NCI-H187 treated with DMSO at 0.1 percent for 48 hours (cell line): ENCODE results near the gene CRISPLD2.
"Not testable (repeated sequence)": the region's sequence is repeated elsewhere in the genome, so short reads cannot be mapped to it uniquely, and the experiment has no call there.

Source experiments
- DNase-seq: peaks from one replicate; lab custom pipeline; 2025; lab: John Stamatoyannopoulos, UW

The CRISPLD2 gene

DNA sequence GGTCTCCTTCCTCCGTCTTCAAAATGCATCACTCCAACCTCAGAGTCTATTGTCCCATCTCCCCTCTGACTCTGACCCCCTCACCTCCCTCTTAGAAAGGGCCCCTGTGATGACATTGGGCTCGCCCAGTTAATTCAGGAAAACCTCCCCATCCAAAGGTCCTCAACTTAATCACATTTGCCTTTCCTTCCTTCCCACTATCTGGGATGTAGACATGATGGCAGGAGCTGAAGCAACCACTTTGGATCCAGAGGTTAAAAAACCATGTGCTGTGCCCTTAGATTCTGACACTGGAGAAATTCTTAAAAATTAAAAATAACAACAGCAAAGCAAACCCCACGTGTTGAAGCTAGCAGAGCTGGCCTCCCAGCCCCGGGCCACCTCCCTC, 111.3 kb downstream of the CRISPLD2 start:
- DNase-seq, result no peak

DNA sequence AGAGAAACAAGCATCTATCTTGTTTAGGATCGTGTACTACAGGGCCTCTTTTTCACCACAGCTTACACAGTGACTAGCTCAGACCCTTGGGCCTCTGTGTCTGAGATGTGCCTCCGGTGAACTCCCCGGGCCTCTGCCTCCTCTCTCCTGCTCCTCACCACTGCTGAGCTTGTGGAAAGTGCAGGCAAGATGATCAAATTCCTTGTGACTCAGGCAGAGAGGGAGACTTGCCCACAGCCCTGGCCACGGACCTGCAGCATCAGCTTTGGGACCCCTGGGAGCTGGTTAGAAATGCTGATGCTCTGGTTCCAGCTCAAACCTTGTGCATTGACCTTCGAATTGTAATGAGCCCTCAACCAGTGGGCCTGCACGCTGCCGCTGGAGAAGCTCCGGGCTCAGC, 111.7 kb downstream of the CRISPLD2 start:
- no peak for DNase-seq

DNA sequence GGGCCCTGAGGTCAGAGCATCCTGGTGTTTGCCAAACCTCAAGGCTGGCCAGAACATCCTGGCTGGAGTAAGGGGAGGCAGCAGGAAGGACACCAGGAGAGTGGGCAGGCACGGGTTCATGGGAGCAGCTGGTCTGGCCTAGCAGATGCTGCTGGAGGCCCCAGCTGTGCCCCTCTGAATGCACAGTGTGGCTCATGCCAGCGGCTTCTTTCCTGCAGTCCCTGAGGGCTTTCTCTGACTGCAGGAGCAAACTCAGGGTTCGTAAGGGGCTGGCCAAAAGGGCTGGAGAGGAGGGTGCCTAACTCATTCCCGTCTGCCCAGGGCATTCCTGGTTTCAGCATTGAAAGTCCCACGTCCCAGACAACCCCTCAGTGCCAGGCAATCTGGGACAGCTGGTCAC, 112.9 kb downstream of the CRISPLD2 start:
- no peak for DNase-seq

GRCh38 chr16:84933774-84934631, 114.2 kb downstream of the CRISPLD2 start:
- DNase-seq, result no peak

DNA sequence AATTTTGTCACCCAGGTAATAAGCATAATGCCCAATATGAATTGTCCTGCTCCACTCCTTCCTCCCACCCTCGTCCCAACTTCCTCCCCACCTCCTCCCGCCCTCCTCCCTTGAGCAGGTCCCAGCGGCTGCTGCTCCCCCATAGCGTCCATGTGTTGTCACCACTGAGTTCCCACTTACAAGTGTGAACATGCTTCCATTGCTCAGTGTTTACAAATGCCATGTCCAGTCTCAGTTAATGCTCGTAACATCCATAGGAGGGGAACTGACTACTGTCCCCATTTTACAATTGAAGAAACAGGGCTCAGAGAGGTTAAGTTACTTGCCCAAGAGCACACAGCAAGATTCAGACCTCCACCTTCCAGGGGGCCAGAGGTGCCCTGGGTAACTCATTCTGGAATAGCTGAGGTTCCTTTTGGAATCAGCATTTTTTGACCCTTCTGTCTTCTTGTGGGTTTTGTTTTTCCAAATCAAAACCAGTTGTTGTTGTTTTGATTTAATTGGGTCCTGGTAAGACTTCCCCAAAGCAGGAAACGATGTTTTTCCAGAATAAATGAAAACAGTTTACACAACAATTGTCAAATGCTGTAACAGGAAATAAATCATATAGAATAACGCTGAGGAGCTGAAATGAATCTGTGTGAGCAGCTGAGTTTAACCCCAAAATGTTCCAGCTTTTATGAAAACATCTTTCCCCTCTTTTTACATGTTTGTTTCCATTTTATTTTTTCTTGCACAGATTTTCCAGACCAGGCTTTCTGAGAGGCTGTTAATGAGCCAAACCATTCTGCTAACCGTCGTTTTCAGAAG, 117.6 kb downstream of the CRISPLD2 start:
- DNase-seq, result no peak

DNA sequence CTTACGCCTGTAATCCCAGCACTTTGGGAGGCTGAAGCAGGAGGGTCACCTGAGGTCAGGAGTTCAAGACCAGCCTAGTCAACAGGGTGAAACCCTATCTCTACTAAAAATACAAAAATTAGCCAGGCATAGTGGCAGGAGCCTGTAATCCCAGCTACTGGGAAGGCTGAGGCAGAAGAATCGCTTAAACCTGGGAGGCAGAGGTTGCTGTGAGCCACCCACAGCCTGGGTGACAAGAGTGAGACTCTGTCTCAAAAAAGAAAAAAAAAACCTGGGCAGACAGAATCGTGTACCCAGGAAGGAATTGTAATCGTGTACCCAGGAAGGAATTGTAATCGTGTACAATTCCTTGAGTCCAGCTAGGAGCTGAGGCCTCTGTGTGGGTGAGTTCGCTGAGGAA, 118.8 kb downstream of the CRISPLD2 start:
- not testable (repeated sequence) for DNase-seq

- DNase-seq, result no peak
Observed at GRCh38 chr16:84940670-84941551, 121.1 kb downstream of the CRISPLD2 start.

DNA sequence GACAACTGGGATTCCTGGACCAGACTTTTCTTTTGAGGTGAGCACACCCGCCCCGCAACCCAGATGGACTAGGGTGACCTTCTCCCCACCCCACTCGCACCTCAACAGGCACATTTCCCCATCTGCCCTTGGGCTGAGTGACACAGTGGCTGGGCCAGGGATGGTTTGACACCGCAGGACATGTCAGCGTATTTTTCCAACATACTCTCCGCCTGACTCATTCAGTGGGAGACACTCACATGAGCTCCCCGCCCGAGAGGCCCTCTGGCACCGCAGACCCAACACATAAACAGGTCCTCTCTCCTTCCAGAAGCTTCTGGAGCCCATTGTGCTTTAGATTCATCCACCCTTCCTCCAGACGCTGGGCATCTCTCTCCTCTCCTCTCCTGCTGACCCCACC, 122.1 kb downstream of the CRISPLD2 start:
- DNase-seq, result no peak

- no peak for DNase-seq
Observed at GRCh38 chr16:84942786-84943185, 123.0 kb downstream of the CRISPLD2 start.

- DNase-seq, result no peak
Observed at GRCh38 chr16:84943620-84944019, 123.8 kb downstream of the CRISPLD2 start.

DNA sequence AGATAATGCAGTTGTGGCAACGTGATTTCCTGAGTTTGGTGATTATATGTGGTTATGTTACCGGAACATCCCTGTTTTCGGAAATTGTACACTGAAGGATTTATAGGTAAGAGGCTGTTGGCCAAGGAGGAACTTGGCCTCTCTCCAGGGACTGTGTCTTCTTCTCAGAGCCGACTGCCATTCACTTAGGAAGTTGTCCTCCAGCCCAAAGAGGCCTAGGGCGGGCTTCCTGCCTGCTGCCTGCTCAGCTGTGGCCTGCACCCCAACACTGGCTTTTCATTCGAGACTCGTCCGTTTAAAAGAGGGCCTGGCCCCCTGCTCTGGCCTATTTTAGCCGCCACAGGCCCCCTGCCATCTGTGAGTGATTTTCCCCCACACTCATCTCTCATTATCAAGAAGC, 127.2 kb downstream of the CRISPLD2 start:
- DNase-seq, result no peak

GRCh38 chr16:84947996-84948850, 128.4 kb downstream of the CRISPLD2 start:
- DNase-seq, result no peak

GRCh38 chr16:84948851-84949610, 129.2 kb downstream of the CRISPLD2 start:
- DNase-seq, result no peak

DNA sequence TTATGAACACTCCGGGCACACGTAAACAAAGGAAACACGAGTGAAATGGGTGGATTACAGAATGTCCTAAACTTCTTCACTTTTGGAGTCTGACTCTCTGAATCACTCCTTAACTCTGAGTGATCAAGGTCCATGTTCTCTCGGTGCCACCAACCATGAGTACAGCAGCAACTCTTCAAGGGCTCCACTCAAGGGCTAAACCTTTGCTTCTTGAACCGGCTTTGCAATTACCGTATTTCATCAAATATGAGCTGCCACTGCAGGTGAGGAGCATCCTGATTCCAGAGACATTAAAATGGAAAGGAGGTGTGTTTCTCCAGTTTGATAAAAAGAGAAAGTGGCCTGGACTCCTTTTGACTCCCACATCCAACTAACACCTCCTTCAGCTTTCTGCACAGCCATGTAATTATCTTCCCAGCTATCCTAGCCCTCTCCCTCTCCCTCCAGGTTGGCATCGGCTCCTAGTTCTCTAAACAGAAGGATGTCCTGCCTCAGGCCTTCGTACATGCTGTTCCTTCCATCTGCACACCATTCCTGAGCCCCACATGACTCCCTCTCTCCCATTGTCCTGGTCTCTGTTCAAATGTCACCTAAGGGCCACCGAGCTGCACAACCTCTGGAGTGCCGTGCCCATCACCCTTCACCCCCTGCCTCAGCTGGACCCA, 130.1 kb downstream of the CRISPLD2 start:
- no peak for DNase-seq

GRCh38 chr16:84950906-84951305, 131.1 kb downstream of the CRISPLD2 start:
- DNase-seq, result no peak

DNA sequence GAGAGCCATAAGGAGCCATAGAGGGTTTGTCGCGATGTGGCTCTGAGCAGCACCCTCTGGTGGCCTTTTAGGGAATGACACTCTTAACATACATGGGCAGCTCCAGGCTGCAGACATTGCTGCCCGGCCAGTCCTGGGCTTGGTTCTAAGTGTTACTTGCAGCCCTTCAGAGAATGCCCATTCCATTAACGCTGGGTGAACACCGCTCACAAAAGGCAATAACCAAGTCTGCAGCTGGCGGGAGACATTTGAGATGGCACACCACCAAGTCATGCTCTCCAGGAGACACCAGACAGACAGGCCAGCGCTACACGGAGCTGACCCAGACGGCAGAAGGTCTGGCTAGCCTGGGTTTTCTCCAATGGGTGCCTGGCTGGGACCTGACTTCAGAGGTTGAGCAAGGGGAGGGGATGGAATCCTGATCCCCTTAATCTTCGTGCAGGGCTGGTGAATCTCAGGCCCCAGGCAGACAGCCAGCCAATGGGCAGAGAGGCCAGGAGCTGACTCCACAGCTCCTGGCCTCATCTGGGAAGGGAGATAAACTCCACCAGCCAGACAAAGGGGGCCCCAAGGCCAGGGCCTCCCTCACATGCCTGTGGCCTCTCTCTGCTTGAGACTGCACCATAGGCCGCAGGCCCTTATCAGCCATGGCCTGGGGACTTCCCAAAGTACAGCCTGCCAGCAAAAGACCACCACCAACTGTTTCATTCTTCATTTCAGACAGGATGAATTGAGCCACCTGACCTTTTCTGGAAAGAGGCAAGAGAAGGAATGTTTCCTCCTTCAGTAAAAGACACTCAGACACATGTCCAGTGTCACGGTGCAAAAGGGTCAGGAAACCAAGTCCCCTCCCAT, 132.8 kb downstream of the CRISPLD2 start:
- no peak for DNase-seq

DNA sequence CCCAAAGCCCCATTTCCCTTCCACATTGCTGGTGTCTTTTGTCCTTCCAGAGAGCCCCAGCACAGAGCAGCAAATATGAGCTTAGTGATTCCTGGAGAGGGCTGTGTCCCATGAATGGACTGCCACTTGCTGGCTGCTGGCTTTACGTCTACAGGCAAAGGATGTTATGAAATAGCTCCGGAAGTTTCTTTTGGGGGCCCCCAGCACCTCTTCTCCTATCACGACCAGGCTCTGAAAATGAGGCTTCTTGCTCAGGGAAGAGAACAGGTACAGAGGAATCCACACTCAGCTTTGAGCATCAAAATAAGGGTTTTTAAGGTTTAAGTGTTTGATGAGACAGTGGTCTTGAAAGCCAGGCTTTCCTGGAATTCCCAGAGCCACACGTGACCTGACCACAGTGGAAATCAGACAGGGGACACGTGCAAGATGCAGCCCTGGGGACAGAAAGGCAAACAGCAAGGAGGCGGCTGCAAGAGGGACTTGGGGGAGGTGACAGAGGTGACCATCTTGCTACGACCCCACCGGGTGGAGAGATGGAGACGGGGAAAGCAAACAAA, 133.5 kb downstream of the CRISPLD2 start:
- no peak for DNase-seq

DNA sequence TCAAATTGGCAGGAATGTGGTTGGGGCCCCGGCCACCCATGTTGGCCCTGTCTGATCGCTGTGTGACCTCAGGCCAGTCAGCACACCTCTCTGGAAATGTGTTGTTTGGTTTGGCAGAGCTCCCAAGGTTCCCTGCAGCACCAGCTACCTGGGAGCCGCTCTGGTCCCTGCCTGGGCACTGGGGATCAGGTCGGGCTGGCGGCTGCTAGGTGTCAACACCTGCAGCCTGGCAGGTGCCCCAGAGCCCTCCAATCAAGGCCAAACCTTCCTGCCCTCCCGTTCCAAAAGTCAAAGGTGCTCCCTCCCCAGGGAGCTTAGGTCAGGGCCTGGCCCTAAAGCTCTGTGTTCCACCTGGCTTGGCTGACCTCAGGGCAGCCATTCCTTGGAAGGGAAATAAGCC, 135.6 kb downstream of the CRISPLD2 start:
- no peak for DNase-seq

DNA sequence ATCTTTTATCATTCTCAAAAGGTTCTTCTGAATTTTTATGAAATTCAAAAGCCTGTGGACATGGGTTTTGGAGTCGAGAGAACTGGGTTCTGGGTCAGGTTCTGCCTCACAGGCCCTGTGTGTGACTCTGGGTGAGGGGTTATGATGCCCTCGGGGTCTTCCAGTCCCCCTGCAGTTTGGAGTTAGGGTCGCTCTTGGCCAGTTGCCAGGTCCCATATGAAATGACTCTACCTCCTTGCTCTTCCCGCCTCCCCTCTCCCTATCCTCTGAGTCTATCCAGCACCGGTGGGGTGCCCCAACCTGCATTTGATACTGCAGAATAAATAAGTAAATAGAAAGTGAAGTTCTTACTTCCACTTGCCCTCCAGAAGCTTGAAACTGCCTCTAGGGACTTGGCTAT, 137.4 kb downstream of the CRISPLD2 start:
- DNase-seq, result no peak
